Measurements from ENCODE around the gene MADCAM1.

Gene MADCAM1

DNA sequence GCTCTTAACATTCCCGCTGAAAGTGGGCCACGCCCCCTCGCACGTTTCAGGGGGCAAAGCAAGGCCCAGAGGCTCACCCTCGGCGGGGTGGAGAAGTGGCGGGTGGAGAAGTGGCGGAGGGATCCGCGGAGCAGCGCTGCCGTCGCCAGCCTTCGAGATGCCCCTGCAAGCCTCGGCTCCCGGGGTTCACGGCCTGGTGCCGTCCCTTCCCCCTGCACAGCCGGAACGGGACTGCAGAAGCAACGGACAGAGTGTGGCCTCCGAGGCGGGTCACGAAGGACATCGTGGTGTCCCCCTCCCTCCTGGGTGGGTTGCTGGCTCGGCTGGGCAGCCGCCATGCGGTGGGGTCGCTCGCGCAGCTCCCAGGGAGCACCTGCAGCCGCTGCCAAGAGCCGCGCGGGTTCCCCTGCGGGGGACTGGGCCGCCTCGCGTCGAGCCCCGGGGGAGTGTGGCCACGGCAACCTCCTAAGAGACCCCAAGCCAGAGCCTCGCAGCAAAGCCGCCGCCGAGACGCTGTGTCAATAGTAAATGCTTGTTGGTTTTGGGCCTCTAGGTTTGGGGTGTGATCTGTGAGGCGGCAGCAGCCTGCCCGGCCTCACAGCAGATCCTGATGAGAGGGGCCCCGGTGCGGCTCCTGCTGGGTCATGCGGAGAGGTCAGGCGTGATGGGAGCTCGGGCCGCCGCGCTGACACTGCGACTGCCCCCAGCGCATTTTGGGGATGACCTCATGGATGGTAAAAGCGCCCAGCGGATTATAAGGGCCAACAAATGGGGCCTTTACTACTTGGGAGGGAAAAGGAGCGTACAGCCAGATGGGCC is 16.5 kb downstream of the MADCAM1 start:
- DNase-seq: no peak

- no peak for DNase-seq
These were observed 17.3 kb downstream of the MADCAM1 start for GRCh38 chr19:513368-514165.

- DNase-seq: no peak
These were observed 17.9 kb downstream of the MADCAM1 start for GRCh38 chr19:514166-514663.

DNA sequence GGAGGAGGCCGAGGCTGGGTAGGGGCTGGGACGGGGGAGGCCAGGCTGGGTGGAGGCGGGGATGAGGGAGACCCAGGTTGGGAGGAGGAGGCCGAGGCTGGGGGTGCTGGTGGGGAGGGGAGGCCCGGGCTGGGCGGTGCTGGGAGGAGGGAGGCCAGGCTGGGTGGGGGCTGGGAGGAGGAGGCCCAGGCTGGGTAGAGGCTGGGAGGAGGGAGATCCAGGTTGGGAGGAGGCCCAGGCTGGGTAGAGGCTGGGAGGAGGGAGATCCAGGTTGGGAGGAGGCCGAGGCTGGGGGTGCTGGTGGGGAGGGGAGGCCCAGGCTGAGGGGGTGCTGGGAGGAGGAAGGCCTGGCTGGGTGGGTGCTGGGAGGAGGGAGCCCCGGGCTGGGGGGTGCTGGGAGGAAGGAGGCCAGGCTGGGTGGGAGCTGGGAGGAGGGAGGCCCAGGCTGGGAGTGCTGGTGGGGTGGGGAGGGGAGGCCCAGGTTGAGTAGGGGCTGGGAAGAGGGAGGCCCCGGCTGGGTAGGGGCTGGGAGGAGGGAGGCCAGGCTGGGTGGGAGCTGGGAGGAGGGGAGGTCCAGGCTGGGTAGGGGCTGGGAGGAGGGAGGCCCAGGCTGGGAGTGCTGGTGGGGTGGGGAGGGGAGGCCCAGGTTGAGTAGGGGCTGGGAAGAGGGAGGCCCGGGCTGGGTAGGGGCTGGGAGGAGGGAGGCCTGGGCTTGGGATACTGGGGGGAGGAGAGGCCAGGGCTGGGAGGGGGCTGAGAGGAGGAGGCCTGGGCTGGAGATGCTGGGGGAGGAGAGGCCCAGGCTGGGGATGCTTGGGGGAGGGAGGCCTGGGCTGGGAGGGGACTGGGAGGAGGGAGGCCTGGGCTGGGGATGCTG is 21.7 kb downstream of the MADCAM1 start:
- DNase-seq: no peak

- DNase-seq: peak; percentile 69
These were observed 22.4 kb downstream of the MADCAM1 start for GRCh38 chr19:518598-519231.

- no peak for DNase-seq
These were observed 23.2 kb downstream of the MADCAM1 start for GRCh38 chr19:519449-519865.

DNA sequence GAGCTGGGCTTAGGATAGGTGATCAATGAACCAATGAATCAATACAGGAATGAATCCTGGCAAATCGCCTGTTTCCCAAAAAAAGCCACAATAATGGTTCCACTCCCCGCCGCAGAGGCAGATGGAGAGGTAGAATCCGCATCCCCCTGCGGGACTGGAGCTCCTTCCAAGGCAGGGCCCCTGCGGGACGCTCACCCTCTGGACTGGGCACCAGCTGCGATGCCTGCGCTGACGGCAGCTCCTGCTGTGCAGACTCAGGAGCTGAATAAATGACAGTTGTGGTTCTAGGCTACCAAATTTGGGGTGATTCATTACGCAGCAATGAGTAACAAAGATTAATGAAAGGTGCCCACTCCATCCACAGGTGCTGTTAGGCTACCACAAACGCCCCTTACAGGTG is 26.4 kb downstream of the MADCAM1 start:
- DNase-seq: no peak

- DNase-seq: no peak
These were observed 27.9 kb downstream of the MADCAM1 start for GRCh38 chr19:524062-524674.

DNA sequence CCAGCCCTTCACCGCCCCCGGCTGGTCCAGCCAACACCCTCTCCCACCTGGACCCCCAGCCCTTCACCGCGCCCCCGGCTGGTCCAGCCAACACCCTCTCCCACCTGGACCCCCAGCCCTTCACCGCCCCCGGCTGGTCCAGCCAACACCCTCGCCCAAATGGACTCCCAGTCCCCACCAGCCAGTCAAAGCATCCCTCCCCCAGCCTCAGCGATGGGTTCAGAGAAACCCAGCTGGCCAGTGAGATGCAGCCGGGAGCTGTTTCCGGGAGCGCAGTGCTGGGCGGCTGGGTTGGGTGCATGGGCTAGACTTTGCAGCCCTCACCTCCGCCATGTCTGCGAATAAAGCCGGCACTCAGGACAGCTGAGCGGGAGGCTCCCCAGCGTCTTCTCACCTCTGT is 28.7 kb downstream of the MADCAM1 start:
- no peak for DNase-seq

- no peak for DNase-seq
These were observed 29.7 kb downstream of the MADCAM1 start for GRCh38 chr19:525857-526419.

- no peak for DNase-seq
These were observed 34.1 kb downstream of the MADCAM1 start for GRCh38 chr19:530134-531008.

DNA sequence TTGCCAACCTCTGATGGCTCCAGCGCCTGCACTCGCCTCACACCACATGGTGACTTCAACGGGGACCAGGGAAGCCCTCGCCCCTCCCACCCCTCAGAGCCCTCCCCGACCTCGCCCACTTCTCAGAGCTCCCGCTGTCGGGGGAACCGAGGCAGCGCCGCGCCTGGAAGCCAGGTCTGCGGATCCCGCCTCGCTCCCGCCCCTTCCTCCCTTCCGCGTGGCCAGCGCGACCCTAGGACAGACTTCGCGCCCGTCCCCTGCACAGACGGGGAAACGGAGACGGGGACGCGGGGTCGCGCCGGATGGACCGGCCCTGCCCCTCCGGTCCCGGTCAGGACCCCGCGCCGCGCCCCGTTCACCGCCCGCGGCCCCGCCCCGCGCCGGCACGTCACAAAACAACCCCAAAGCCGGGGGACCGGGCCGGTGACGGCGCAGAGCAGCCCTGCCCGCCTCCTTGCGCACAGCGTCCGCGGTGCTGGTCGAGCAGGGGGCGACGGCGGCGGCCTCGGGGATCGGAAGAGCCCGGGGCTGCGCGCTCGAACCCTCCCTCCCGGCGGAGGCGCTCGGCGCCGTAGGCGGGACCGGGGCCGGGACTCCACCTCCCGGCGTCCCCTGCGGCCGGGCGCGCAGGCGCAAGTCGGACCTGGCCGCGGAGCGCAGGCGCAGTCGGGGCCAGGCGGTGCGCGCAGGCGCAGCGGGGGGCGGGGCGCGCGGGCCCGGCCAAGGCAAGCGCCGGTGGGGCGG is 34.9 kb downstream of the MADCAM1 start:
- peak; percentile 90 for DNase-seq

DNA sequence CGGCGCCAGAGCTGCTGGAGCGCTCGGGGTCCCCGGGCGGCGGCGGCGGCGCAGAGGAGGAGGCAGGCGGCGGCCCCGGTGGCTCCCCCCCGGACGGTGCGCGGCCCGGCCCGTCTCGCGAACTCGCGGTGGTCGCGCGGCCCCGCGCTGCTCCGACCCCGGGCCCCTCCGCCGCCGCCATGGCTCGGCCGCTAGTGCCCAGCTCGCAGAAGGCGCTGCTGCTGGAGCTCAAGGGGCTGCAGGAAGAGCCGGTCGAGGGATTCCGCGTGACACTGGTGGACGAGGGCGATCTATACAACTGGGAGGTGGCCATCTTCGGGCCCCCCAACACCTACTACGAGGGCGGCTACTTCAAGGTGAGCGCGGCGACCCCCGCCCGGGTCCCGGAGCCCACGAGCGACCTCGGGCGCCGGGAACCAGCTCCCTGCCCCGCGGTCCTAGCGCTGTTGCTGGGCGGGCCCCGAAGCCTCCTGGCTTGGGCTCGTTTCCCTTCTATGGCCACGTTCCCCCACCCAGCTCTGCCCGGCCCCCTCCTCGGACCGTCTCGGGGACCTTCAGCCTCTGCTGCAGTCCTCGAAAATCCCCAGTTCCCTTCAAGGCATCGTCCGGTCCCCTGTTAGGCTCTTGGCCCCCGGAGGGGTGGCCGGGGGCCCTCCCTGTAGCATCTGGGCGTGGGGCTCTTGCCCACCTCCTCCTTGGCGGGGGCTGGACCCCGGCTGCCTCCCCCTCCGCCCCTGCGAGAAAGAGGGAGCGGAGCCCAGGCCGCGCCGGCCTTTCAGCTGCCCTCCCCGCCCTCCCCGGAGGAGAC is 35.7 kb downstream of the MADCAM1 start, which contains the start of gene CDC34:
Gene CDC34 (plus strand): TSS at position 8 of the 808 bp plus-strand sequence. CDS start 172 bp downstream, at position 180.
- no peak for DNase-seq

DNA sequence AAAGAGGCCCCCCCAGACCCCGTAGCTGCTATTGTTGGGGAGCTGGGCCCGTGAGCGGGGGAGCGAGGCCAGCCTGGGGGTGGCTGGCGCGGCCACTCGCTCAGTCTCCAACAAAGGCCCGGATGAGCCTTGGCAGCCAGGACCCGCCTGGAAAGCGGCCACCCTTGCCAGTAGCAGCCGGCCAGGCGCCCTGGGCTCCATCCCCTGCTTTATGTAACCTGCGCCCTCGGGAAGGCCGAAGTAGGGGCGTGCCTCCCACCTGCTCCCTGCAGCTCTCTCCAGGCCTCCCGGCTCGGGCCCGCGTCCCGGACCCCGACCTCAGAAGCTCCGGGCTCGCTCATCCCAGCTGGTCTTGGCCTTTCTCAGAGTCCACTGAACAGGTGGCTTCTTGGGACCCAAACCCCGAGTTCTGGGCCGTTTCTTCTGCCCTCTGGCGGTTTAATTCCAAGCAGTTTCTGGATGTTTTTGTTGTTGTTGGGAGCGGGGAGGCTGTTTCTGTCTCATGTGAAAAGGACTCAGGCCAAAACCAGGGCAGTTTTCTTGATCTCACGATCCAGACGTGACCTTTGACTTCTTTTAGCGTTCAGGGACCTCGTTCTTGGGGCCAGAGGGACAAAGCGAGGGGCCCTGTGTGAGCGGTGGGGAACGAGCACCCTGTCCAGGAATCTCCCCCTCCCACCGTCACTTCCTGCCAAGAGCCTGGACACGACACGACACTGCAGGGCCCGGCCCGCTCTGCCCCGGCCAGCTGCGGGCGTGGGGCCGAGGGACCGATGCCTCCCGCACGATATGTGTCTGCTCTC is 36.5 kb downstream of the MADCAM1 start:
- DNase-seq: peak; percentile 62

DNA sequence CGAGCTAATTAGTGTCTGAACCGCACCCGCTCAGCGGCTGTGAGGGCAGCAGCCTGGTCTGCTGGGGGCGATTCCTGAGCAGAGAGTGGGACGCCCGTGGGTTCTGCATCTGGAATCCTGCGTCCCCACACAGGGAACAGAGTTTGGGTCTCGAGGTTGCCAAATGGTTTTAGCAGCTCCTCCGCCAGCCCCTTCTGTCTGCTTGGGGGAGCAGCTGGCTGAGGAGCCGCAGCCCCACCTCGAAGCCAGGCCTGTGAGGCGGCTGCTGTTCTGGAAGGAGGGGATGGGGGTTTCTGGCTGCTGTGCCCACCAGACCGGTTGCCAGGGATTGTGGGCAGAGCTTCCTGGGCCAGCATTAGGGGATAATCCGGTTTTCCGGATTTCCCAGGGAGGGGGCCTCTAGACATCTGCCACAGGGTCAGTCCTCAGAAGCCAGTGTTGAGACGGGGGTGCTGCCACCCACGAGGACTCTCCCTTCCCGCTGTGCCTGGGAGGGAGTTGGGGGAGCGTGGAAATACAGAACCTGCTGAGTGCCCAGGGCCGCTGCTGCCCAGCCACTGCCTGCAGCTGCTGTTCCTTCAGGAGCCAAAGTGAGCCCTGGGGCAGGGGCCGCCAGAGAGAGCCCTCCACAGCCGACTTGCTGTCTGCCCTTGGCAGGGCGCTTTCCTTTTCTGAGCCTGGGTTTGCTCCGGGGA is 37.2 kb downstream of the MADCAM1 start:
- DNase-seq: no peak

- DNase-seq: no peak
These were observed 37.8 kb downstream of the MADCAM1 start for GRCh38 chr19:534088-534487.
